Hepatocyte (in vitro differentiated cells): ENCODE measurements around the gene EHBP1L1.

Source experiments
- EZH2 ChIP-seq: fragments of 200-600 bp; sonication (generic); IDR thresholded peaks from 2 replicates; pipeline ENCODE4 v1.6.1; 2016; ENCODE audit warnings: antibody characterized with exemption, mild to moderate bottlenecking, borderline replicate concordance
- TF ChIP-seq, protein P1 (sequence below): fragments of 200-600 bp; sonication (generic); IDR thresholded peaks from 2 replicates; pipeline ENCODE4 v1.5.1; 2016; ENCODE audit warnings: antibody characterized with exemption, mild to moderate bottlenecking; ENCODE audit not compliant: poor library complexity

DNA sequence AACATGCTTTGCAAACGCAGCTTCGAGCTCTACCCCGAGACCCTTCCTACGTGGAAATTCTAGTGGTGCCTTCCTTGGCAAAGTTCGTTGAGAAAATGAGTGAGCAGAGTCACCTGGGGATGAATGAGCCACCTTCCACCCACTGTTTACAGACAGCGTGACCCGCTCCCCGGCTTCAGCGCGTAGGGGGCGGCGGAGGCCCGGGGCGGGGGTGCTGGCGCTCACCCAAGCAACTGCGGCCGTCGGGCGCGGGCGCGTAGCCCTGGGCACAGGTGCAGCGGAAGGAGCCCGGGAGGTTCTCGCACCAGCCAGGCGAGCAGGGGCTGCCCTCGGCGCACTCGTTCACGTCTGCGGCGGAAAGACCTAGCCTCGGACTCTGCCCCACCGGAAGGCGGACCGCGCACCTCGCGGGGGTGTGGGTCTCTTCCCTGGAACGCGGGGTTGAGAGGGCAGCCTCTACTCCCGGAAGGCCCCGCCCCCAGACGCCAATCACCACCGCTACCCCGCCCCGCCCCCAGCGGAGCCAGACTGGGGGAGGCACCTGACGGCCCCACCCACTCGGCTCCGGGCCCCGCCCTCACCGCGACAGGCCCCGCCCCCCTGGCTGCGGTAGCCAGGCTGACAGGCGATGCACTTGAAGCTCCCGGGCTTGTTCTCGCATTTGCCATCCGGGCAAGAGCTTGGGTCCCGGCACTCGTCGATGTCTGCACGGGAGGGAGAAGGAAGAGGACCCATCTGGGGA, 29.5 kb upstream of the EHBP1L1 start:
- TF ChIP-seq, protein P1, sequence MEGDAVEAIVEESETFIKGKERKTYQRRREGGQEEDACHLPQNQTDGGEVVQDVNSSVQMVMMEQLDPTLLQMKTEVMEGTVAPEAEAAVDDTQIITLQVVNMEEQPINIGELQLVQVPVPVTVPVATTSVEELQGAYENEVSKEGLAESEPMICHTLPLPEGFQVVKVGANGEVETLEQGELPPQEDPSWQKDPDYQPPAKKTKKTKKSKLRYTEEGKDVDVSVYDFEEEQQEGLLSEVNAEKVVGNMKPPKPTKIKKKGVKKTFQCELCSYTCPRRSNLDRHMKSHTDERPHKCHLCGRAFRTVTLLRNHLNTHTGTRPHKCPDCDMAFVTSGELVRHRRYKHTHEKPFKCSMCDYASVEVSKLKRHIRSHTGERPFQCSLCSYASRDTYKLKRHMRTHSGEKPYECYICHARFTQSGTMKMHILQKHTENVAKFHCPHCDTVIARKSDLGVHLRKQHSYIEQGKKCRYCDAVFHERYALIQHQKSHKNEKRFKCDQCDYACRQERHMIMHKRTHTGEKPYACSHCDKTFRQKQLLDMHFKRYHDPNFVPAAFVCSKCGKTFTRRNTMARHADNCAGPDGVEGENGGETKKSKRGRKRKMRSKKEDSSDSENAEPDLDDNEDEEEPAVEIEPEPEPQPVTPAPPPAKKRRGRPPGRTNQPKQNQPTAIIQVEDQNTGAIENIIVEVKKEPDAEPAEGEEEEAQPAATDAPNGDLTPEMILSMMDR: no peak
- no peak for TF ChIP-seq EZH2
